ENCODE results near the gene NLRP2B. TPM values are rescaled to one million over a fixed set of nuclear protein-coding genes. Genes with fewer than 3 reads are reported as not detected.

Gene NLRP2B
- polyA plus RNA-seq, 3 donors: 0.11 TPM; not detected in 2

Other genes starting within 250 kb of the NLRP2B start
- gene ZXDB, start 88.2 kb downstream of the NLRP2B start, polyA plus RNA-seq: 1 to 10 TPM; 2.3 to 3.5 (median 2.9) TPM
- gene ZXDA, start 230.2 kb upstream of the NLRP2B start, polyA plus RNA-seq: 1 to 10 TPM; 1.2 to 1.7 (median 1.2) TPM

All from adipose tissue (tissue), 3 donors.